WTC11 (cell line): ENCODE measurements around the gene BARX2. TPM values are rescaled to one million over a fixed set of nuclear protein-coding genes. Genes with fewer than 3 reads are reported as not detected.

Experiments
- ATAC-seq: fragments of 200-7000 bp; cut with Tn5 transposase; 2 replicates; pipeline ENCODE4 v1.10.0; 2021; ENCODE audit warnings: mild to moderate bottlenecking, moderate library complexity
- CTCF ChIA-PET: fragments of 300-600 bp; sonication (Branson Sonifier 250); formaldehyde crosslinking; loops from one replicate; lab custom pipeline; 2021; ENCODE audit warnings: antibody characterized with exemption; lab: Charles Lee
- POLR2A ChIA-PET: fragments of 350-600 bp; sonication (Branson Sonifier 250); formaldehyde crosslinking; loops from one replicate; lab custom pipeline; 2021; ENCODE audit warnings: antibody characterized with exemption; lab: Charles Lee
- DNase-seq: peaks from one replicate; pipeline ENCODE4 v3.0.0; 2021; ENCODE audit warnings: low spot score
- H3K27ac Mint-ChIP-seq: 2 replicates; pipeline ENCODE4 v1.8.0; 2021; ENCODE audit warnings: mixed read lengths
- H3K27me3 Mint-ChIP-seq: 2 replicates; pipeline ENCODE4 v1.8.0; 2021; ENCODE audit warnings: low read depth, mild to moderate bottlenecking, moderate library complexity, mixed read lengths
- H3K36me3 Mint-ChIP-seq: 2 replicates; pipeline ENCODE4 v1.8.0; 2021; ENCODE audit warnings: mixed read lengths
- H3K4me1 Mint-ChIP-seq: 2 replicates; pipeline ENCODE4 v1.8.0; 2022; ENCODE audit warnings: mixed read lengths
- H3K4me3 Mint-ChIP-seq: 2 replicates; pipeline ENCODE4 v1.8.0; 2021; ENCODE audit warnings: mild to moderate bottlenecking, moderate library complexity, mixed read lengths
- H3K9me3 Mint-ChIP-seq: 2 replicates; pipeline ENCODE4 v1.8.0; 2021; ENCODE audit warnings: mixed read lengths
- CREB1 ChIP-seq: sonication (generic); formaldehyde crosslinking; IDR thresholded peaks from 2 replicates; pipeline ENCODE4 v1.8.0; 2023; ENCODE audit warnings: mild to moderate bottlenecking, missing genetic modification reagents
- ESRRA ChIP-seq: sonication (generic); formaldehyde crosslinking; IDR thresholded peaks from 2 replicates; pipeline ENCODE4 v1.8.1; 2022; ENCODE audit warnings: mild to moderate bottlenecking, missing genetic modification reagents, borderline replicate concordance
- IRF2 ChIP-seq: sonication (generic); formaldehyde crosslinking; IDR thresholded peaks from 2 replicates; pipeline ENCODE4 v1.8.0; 2022; ENCODE audit warnings: low read depth, missing genetic modification reagents, borderline replicate concordance
- KAT7 ChIP-seq: sonication (generic); formaldehyde crosslinking; IDR thresholded peaks from 2 replicates; pipeline ENCODE4 v1.8.1; 2023; ENCODE audit warnings: missing genetic modification reagents, mild to moderate bottlenecking, borderline replicate concordance
- MYBL2 ChIP-seq: sonication (generic); formaldehyde crosslinking; IDR thresholded peaks from 2 replicates; pipeline ENCODE4 v1.8.1; 2023; ENCODE audit warnings: mild to moderate bottlenecking, moderate library complexity, missing genetic modification reagents
- PRRX2 ChIP-seq: fragments of 250-450 bp; sonication (Bioruptor Pico); IDR thresholded peaks from 2 replicates; pipeline ENCODE4 v1.8.0; 2021; ENCODE audit warnings: mild to moderate bottlenecking
- SMAD3 ChIP-seq: sonication (generic); formaldehyde crosslinking; IDR thresholded peaks from 2 replicates; pipeline ENCODE4 v1.8.0; 2022; ENCODE audit warnings: missing genetic modification reagents, mild to moderate bottlenecking, borderline replicate concordance
- SMAD4 ChIP-seq: sonication (generic); formaldehyde crosslinking; IDR thresholded peaks from 2 replicates; pipeline ENCODE4 v1.8.0; 2022; ENCODE audit warnings: mild to moderate bottlenecking, missing genetic modification reagents
- TEAD4 ChIP-seq: sonication (generic); formaldehyde crosslinking; IDR thresholded peaks from 2 replicates; pipeline ENCODE4 v1.8.0; 2022; ENCODE audit warnings: mild to moderate bottlenecking, missing genetic modification reagents
- ZNF671 ChIP-seq: fragments of 250-450 bp; sonication (Bioruptor Pico); IDR thresholded peaks from 2 replicates; pipeline ENCODE4 v1.8.0; 2021; ENCODE audit warnings: mild to moderate bottlenecking
- total RNA-seq: library from RNA; stranded (reverse); gene quantifications from 3 replicates; pipeline ENCODE4 v1.2.3, GENCODE V29; 2021
- TF ChIP-seq, protein P1 (sequence below): sonication (generic); formaldehyde crosslinking; IDR thresholded peaks from 2 replicates; pipeline ENCODE4 v1.8.1; 2022; ENCODE audit warnings: missing genetic modification reagents, borderline replicate concordance
- TF ChIP-seq, protein P2 (sequence below): sonication (generic); formaldehyde crosslinking; IDR thresholded peaks from 2 replicates; pipeline ENCODE4 v1.8.1; 2023; ENCODE audit warnings: mild to moderate bottlenecking, missing genetic modification reagents, moderate library complexity
- TF ChIP-seq, protein P3 (sequence below): sonication (generic); formaldehyde crosslinking; IDR thresholded peaks from 2 replicates; pipeline ENCODE4 v1.8.0; 2023; ENCODE audit warnings: mild to moderate bottlenecking, missing genetic modification reagents
- TF ChIP-seq, protein P4 (sequence below): fragments of 250-450 bp; sonication (Bioruptor Pico); conservative IDR thresholded peaks from 2 replicates; pipeline ENCODE4 v1.9.0; 2021; ENCODE audit warnings: mild to moderate bottlenecking
- TF ChIP-seq, protein P5 (sequence below): fragments of 250-450 bp; sonication (Bioruptor Pico); IDR thresholded peaks from 2 replicates; pipeline ENCODE4 v1.8.0; 2021; ENCODE audit warnings: mild to moderate bottlenecking
- TF ChIP-seq, protein P6 (sequence below): sonication (generic); formaldehyde crosslinking; IDR thresholded peaks from 2 replicates; pipeline ENCODE4 v1.8.0; 2022; ENCODE audit warnings: mild to moderate bottlenecking, missing genetic modification reagents
- TF ChIP-seq, protein P7 (sequence below): sonication (generic); formaldehyde crosslinking; IDR thresholded peaks from 2 replicates; pipeline ENCODE4 v1.8.1; 2022; ENCODE audit warnings: low read depth, mild to moderate bottlenecking, moderate library complexity, missing genetic modification reagents, borderline replicate concordance
- TF ChIP-seq, protein P8 (sequence below): sonication (generic); formaldehyde crosslinking; IDR thresholded peaks from 2 replicates; pipeline ENCODE4 v1.8.1; 2023; ENCODE audit warnings: mild to moderate bottlenecking, missing genetic modification reagents, moderate library complexity

The BARX2 gene
- total RNA-seq, 1 experiment from 2014 or later = not detected

DNA sequence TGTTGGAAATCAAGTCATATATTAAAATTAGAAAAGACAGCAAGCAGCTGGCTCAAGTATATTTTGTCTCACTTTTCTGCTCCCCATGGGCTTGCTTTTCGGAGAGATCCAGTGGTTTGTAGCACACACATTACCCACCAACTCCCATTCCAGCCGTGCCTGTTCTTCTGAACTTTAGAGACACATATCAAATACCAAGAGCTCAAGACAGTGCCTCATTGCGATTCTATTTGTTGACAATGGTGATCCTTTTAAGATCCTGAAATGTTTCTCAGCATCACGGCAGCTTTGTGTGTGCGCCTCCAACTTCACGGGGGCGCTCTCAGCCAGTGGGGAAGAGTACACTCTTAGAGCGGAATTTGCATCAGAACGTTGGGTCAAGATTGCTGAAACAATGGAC lies 52.9 kb downstream of the BARX2 start:
- peaks cover 3% of the 10 kb centered on the region; the same call in 1 of the 2 replicates for H3K27me3 Mint-ChIP-seq
- no peak overlapping the region for H3K4me3 Mint-ChIP-seq
- no peak overlapping the region for H3K27ac Mint-ChIP-seq
- no peak for DNase-seq
- CTCF ChIA-PET = interaction anchor here (0.7 to 1.1 kb wide), 2 partner anchors 27 to 53 kb away, joined by 3 read pairs; partner anchors contain the start of gene BARX2
- no peak for ATAC-seq
- peaks cover 14% of the 10 kb centered on the region for H3K36me3 Mint-ChIP-seq
- TF ChIP-seq, protein P1, sequence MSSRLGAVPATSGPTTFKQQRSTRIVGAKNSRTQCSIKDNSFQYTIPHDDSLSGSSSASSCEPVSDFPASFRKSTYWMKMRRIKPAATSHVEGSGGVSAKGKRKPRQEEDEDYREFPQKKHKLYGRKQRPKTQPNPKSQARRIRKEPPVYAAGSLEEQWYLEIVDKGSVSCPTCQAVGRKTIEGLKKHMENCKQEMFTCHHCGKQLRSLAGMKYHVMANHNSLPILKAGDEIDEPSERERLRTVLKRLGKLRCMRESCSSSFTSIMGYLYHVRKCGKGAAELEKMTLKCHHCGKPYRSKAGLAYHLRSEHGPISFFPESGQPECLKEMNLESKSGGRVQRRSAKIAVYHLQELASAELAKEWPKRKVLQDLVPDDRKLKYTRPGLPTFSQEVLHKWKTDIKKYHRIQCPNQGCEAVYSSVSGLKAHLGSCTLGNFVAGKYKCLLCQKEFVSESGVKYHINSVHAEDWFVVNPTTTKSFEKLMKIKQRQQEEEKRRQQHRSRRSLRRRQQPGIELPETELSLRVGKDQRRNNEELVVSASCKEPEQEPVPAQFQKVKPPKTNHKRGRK (CRISPR knock-in tag) = no peak
- TF ChIP-seq, protein P2, sequence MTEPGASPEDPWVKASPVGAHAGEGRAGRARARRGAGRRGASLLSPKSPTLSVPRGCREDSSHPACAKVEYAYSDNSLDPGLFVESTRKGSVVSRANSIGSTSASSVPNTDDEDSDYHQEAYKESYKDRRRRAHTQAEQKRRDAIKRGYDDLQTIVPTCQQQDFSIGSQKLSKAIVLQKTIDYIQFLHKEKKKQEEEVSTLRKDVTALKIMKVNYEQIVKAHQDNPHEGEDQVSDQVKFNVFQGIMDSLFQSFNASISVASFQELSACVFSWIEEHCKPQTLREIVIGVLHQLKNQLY (CRISPR knock-in tag) = no peak
- TF ChIP-seq, protein P3, sequence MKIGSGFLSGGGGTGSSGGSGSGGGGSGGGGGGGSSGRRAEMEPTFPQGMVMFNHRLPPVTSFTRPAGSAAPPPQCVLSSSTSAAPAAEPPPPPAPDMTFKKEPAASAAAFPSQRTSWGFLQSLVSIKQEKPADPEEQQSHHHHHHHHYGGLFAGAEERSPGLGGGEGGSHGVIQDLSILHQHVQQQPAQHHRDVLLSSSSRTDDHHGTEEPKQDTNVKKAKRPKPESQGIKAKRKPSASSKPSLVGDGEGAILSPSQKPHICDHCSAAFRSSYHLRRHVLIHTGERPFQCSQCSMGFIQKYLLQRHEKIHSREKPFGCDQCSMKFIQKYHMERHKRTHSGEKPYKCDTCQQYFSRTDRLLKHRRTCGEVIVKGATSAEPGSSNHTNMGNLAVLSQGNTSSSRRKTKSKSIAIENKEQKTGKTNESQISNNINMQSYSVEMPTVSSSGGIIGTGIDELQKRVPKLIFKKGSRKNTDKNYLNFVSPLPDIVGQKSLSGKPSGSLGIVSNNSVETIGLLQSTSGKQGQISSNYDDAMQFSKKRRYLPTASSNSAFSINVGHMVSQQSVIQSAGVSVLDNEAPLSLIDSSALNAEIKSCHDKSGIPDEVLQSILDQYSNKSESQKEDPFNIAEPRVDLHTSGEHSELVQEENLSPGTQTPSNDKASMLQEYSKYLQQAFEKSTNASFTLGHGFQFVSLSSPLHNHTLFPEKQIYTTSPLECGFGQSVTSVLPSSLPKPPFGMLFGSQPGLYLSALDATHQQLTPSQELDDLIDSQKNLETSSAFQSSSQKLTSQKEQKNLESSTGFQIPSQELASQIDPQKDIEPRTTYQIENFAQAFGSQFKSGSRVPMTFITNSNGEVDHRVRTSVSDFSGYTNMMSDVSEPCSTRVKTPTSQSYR (CRISPR knock-in tag) = no peak
- no peak for TF ChIP-seq IRF2 (CRISPR knock-in tag)
- TF ChIP-seq, protein P4, sequence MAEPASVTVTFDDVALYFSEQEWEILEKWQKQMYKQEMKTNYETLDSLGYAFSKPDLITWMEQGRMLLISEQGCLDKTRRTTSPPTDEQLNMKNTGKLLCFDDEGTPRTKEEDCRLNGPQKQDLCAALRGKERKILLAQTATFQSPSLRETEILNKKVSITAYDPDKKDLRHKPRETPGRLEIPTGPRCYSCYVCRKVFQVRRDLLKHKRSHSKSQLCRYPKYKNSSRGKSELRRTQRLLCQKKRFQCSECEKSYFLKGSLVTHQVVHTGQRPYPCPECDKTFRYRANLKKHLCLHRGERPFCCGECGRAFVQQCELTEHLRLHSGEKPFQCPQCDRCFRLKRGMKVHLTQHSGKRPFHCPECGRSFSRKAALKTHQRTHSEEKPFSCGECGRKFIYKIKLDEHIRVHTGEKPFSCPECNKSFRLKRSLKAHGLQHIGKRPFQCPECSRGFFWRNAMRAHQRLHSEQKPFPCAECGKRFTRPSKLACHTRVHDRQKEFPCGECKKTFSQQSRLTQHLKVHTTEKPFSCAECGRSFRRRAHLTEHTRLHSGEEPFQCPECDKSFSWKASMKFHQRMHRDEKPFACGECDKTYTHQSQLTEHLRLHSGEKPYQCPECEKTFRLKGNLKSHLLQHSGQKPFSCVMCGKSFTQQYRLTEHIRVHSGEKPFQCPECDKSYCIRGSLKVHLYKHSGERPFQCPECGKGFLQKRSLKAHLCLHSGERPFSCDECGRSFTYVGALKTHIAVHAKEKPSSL = no peak
- TF ChIP-seq, protein P5, sequence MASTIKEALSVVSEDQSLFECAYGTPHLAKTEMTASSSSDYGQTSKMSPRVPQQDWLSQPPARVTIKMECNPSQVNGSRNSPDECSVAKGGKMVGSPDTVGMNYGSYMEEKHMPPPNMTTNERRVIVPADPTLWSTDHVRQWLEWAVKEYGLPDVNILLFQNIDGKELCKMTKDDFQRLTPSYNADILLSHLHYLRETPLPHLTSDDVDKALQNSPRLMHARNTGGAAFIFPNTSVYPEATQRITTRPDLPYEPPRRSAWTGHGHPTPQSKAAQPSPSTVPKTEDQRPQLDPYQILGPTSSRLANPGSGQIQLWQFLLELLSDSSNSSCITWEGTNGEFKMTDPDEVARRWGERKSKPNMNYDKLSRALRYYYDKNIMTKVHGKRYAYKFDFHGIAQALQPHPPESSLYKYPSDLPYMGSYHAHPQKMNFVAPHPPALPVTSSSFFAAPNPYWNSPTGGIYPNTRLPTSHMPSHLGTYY = no peak
- no peak for TF ChIP-seq MYBL2 (CRISPR knock-in tag)
- no peak for TF ChIP-seq ZNF671 (CRISPR knock-in tag)
- TF ChIP-seq, protein P6, sequence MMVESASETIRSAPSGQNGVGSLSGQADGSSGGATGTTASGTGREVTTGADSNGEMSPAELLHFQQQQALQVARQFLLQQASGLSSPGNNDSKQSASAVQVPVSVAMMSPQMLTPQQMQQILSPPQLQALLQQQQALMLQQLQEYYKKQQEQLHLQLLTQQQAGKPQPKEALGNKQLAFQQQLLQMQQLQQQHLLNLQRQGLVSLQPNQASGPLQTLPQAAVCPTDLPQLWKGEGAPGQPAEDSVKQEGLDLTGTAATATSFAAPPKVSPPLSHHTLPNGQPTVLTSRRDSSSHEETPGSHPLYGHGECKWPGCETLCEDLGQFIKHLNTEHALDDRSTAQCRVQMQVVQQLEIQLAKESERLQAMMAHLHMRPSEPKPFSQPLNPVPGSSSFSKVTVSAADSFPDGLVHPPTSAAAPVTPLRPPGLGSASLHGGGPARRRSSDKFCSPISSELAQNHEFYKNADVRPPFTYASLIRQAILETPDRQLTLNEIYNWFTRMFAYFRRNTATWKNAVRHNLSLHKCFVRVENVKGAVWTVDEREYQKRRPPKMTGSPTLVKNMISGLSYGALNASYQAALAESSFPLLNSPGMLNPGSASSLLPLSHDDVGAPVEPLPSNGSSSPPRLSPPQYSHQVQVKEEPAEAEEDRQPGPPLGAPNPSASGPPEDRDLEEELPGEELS (CRISPR knock-in tag) = no peak
- TF ChIP-seq, all 79 proteins: peak for 0
- POLR2A ChIA-PET = no interaction called here
- Mint-ChIP-seq H3K9me3 (peaks cover 25% of the 10 kb centered on the region), H3K4me1 (0 out of 2 replicates have a peak, but pooled peaks cover 2% of the 10 kb centered on the region)

DNA sequence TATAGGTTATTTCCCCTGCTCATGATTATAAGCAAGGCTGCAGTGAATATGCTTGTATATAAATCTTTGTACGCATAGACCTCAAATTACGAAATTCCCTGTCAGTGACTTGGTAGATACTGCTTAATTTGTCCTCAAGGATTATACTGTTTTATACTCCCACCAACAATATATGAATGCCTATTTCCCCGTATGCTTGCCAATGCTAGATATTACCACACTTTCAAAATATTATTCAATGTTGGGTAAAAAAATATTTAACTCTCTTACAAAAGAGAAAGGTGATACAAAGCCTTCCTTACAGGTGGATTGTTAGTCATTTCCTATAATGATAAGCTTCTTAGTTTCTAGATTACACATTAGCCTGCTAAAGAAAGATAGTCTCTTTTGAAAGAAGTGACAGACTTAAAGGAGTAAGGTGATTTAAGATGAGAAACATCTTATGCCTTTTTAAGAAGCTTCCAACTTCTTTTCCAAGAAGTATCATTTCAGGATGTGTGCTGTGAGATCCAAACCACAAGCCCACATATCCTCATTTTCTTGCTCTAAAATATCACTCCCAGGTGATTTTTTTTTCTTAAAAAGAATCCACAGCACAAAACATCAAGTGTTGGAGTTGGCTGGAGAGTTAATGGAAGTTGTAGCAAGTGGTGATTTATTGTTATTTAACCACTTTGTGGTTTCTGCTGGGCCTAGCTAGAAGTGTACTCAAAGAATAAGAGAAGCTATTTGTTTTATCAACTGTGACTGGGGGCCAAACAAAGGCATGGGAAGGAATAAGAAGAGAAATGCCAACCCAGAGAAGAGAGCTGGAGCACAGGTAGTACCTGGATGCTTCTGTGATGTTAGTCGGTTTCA lies 59.2 kb downstream of the BARX2 start:
- peaks cover under 1% of the 10 kb centered on the region for H3K4me1 Mint-ChIP-seq
- no peak for DNase-seq
- H3K4me3 Mint-ChIP-seq = no peak overlapping the region
- TF ChIP-seq, protein P7, sequence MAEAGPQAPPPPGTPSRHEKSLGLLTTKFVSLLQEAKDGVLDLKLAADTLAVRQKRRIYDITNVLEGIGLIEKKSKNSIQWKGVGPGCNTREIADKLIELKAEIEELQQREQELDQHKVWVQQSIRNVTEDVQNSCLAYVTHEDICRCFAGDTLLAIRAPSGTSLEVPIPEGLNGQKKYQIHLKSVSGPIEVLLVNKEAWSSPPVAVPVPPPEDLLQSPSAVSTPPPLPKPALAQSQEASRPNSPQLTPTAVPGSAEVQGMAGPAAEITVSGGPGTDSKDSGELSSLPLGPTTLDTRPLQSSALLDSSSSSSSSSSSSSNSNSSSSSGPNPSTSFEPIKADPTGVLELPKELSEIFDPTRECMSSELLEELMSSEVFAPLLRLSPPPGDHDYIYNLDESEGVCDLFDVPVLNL (CRISPR knock-in tag) = no peak
- TF ChIP-seq, protein P8, sequence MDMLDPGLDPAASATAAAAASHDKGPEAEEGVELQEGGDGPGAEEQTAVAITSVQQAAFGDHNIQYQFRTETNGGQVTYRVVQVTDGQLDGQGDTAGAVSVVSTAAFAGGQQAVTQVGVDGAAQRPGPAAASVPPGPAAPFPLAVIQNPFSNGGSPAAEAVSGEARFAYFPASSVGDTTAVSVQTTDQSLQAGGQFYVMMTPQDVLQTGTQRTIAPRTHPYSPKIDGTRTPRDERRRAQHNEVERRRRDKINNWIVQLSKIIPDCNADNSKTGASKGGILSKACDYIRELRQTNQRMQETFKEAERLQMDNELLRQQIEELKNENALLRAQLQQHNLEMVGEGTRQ (CRISPR knock-in tag) = no peak
- TF ChIP-seq TEAD4 (CRISPR knock-in tag) (no peak), CREB1 (CRISPR knock-in tag) (no peak), PRRX2 (CRISPR knock-in tag) (no peak), SMAD4 (no peak), SMAD3 (CRISPR knock-in tag) (no peak), ESRRA (CRISPR knock-in tag) (no peak), MYBL2 (CRISPR knock-in tag) (no peak), KAT7 (CRISPR knock-in tag) (no peak)
- TF ChIP-seq, protein P5 = no peak

More for the DNA sequence above, 59.2 kb downstream of the BARX2 start:
- Mint-ChIP-seq H3K27me3 (peaks cover 3% of the 10 kb centered on the region; the same call in 1 of the 2 replicates), H3K36me3 (peaks cover 14% of the 10 kb centered on the region), H3K27ac (peak overlapping the region; percentile 12; the same call in 1 of the 2 replicates), H3K9me3 (peaks cover 26% of the 10 kb centered on the region)
- CTCF ChIA-PET = interaction anchor here (2.0 kb wide), 1 partner anchor 260 kb away, joined by 9 read pairs; no protein-coding TSS in a partner anchor
- POLR2A ChIA-PET = no interaction called here
- ATAC-seq = no peak
